ENCODE measurements around the gene MICALL2.

- TF ChIP-seq, protein P1, sequence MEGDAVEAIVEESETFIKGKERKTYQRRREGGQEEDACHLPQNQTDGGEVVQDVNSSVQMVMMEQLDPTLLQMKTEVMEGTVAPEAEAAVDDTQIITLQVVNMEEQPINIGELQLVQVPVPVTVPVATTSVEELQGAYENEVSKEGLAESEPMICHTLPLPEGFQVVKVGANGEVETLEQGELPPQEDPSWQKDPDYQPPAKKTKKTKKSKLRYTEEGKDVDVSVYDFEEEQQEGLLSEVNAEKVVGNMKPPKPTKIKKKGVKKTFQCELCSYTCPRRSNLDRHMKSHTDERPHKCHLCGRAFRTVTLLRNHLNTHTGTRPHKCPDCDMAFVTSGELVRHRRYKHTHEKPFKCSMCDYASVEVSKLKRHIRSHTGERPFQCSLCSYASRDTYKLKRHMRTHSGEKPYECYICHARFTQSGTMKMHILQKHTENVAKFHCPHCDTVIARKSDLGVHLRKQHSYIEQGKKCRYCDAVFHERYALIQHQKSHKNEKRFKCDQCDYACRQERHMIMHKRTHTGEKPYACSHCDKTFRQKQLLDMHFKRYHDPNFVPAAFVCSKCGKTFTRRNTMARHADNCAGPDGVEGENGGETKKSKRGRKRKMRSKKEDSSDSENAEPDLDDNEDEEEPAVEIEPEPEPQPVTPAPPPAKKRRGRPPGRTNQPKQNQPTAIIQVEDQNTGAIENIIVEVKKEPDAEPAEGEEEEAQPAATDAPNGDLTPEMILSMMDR (IDR thresholded peaks at IDR 0.05): no peak
- no peak for TF ChIP-seq ZNF416 (CRISPR knock-in tag; IDR thresholded peaks at IDR 0.05)
- no peak for TF ChIP-seq JUN (CRISPR knock-in tag; IDR thresholded peaks at IDR 0.05)
- TF ChIP-seq NR1H2 (CRISPR knock-in tag; IDR thresholded peaks at IDR 0.05): no peak
- TF ChIP-seq JAZF1 (CRISPR knock-in tag; IDR thresholded peaks at IDR 0.05): no peak
- TF ChIP-seq ZNF671 (CRISPR knock-in tag; IDR thresholded peaks at IDR 0.05): no peak
- TF ChIP-seq, protein P2, sequence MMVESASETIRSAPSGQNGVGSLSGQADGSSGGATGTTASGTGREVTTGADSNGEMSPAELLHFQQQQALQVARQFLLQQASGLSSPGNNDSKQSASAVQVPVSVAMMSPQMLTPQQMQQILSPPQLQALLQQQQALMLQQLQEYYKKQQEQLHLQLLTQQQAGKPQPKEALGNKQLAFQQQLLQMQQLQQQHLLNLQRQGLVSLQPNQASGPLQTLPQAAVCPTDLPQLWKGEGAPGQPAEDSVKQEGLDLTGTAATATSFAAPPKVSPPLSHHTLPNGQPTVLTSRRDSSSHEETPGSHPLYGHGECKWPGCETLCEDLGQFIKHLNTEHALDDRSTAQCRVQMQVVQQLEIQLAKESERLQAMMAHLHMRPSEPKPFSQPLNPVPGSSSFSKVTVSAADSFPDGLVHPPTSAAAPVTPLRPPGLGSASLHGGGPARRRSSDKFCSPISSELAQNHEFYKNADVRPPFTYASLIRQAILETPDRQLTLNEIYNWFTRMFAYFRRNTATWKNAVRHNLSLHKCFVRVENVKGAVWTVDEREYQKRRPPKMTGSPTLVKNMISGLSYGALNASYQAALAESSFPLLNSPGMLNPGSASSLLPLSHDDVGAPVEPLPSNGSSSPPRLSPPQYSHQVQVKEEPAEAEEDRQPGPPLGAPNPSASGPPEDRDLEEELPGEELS (CRISPR knock-in tag; IDR thresholded peaks at IDR 0.05): no peak
- TF ChIP-seq, protein P3, sequence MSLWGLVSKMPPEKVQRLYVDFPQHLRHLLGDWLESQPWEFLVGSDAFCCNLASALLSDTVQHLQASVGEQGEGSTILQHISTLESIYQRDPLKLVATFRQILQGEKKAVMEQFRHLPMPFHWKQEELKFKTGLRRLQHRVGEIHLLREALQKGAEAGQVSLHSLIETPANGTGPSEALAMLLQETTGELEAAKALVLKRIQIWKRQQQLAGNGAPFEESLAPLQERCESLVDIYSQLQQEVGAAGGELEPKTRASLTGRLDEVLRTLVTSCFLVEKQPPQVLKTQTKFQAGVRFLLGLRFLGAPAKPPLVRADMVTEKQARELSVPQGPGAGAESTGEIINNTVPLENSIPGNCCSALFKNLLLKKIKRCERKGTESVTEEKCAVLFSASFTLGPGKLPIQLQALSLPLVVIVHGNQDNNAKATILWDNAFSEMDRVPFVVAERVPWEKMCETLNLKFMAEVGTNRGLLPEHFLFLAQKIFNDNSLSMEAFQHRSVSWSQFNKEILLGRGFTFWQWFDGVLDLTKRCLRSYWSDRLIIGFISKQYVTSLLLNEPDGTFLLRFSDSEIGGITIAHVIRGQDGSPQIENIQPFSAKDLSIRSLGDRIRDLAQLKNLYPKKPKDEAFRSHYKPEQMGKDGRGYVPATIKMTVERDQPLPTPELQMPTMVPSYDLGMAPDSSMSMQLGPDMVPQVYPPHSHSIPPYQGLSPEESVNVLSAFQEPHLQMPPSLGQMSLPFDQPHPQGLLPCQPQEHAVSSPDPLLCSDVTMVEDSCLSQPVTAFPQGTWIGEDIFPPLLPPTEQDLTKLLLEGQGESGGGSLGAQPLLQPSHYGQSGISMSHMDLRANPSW (CRISPR knock-in tag; conservative IDR thresholded peaks at IDR 0.05; ENCODE audit: low read depth): no peak
- no peak for TF ChIP-seq TEAD4 (CRISPR knock-in tag; IDR thresholded peaks at IDR 0.05)
- no peak for TF ChIP-seq USF2 (CRISPR knock-in tag; IDR thresholded peaks at IDR 0.05)
- TF ChIP-seq, protein P4, sequence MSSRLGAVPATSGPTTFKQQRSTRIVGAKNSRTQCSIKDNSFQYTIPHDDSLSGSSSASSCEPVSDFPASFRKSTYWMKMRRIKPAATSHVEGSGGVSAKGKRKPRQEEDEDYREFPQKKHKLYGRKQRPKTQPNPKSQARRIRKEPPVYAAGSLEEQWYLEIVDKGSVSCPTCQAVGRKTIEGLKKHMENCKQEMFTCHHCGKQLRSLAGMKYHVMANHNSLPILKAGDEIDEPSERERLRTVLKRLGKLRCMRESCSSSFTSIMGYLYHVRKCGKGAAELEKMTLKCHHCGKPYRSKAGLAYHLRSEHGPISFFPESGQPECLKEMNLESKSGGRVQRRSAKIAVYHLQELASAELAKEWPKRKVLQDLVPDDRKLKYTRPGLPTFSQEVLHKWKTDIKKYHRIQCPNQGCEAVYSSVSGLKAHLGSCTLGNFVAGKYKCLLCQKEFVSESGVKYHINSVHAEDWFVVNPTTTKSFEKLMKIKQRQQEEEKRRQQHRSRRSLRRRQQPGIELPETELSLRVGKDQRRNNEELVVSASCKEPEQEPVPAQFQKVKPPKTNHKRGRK (CRISPR knock-in tag; IDR thresholded peaks at IDR 0.05; ENCODE audit: borderline replicate concordance): no peak
- TF ChIP-seq NR3C1 (CRISPR knock-in tag; conservative IDR thresholded peaks at IDR 0.05; ENCODE audit: low read depth): no peak
- no peak for TF ChIP-seq RELA (CRISPR knock-in tag; IDR thresholded peaks at IDR 0.05; ENCODE audit: borderline replicate concordance)
- TF ChIP-seq SOX15 (CRISPR knock-in tag; IDR thresholded peaks at IDR 0.05): no peak
These were observed 50.8 kb downstream of the MICALL2 start for GRCh38 chr7:1408466-1408865.
